CD4-positive, alpha-beta T cell treated with Interleukin-2 at 100 ng/mL for 4 hours (primary cell): ENCODE results near the gene PHC3.
A peak's percentile ranks its signal among the peaks of the same experiment; 100 is the strongest.

ENCODE experiments used
- DNase-seq: peaks from one replicate; pipeline ENCODE4 v3.0.0-alpha.2; 2020; ENCODE audit warnings: low spot score

The PHC3 gene

DNA sequence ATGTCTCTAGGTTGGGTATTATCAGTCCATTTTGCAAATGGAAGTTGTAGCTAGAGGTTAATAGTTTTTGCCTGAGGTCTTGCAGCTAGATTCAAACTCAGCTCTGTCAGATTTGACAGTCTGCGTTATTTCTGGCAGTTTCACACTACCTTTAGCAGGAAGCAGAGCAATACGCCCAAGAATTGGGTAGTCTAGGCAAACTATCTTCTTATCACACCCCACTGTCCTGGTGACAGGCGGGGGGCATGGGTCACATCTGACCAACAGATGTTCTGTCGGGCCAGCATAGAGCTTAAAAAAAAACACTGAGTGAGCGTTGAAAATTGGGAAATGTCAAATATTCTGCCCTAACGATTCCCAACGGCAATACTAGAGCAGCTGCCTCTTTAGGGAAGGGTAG, 138.0 kb downstream of the PHC3 start:
- no peak for DNase-seq

DNA sequence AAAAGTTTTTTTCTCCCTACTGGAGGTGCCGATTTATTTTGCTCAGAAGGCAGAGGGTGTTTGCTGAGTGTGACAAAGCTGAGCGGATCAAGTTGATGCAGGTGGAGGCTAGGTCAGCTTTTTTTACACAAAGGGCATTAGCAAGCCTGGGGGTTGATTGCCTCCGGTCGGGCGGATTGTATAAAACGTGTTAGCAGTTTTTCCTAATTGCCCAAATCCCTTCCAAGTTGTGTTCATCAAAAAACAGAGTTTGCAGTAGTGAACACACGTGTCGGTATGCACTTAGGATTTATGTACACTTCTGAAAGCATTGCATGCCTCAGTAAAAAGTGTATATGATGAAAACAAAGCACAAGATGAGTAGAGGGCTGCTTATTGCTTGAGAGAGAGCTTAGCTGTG, 141.1 kb downstream of the PHC3 start:
- DNase-seq: no peak

DNA sequence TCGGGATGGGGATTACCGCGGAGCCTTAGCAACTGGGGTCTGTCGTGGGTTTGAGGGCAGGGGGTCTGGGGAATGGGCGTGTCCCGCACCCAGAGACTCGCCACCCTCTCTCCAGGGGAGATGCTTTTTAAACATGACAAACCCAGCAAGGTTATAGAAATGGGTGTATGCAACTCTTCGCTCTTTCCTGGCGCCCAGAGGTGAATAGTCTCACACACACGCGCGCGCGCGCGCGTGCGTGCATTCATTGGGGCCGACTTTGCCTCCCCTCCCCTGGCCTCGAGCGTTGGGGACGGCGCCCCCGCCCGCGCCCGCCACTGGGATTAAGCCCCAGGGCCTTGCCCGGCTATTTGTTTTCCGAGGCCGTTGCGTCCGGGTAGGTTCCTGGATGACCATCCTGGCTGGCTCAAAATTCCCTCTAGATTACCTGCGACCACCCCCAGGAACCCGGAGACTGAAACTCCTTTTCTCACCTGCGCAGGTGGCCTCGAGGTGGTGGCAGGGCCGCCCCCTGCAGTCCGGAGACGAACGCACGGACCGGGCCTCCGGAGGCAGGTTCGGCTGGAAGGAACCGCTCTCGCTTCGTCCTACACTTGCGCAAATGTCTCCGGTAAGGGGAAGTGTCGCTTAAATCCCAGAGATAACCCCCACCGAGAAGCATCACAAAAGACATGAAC, 143.0 kb downstream of the PHC3 start:
- peak; percentile 14 for DNase-seq
